CD4-positive, alpha-beta T cell treated with Interleukin-17A for 1 hour (primary cell): ENCODE measurements around the gene EML1.

Source experiments
- DNase-seq: peaks from one replicate; pipeline ENCODE4 v3.0.0-alpha.2; 2020

Gene EML1

DNA sequence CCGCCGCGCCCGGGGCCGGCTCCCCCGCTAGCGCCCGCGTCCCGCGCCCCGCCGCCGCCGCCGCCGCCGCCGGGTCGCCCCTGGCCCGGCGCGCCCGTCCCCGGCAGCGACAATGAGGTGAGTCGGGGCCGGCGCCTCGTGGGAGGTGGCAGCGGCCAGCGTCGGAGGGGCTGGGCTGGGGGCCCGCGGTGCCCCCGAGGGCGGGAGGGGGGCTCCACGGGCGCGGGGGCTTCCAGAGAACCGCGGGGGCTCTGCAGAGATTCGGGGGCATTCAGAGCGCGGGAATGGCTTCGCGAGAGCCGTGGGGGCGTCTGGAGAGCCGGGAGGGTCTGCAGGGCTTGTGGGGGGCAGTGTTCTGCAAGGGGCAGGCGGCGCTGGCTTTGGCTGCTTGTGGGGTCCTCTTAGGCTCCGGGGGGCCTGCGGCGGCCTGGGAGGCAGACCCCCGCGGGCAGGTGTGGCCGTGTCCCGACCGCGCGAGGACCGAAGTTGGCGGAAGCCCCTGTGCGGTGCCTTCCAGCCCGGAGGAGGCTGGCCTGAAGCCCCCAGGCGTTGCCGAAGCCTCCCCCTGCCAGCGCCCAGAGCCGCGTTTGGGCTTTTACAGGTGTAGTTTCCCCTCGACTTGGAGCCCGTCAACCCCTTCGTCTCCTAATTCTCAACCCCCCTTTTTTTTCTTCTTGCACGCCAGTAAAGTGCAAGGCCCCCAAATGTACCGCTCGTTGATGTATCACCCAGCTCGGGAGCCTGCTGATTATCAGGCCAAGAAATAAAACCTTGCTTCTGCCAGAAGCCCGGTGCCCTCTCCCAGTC, 178.9 kb downstream of the EML1 start:
- peak; percentile 19 for DNase-seq

DNA sequence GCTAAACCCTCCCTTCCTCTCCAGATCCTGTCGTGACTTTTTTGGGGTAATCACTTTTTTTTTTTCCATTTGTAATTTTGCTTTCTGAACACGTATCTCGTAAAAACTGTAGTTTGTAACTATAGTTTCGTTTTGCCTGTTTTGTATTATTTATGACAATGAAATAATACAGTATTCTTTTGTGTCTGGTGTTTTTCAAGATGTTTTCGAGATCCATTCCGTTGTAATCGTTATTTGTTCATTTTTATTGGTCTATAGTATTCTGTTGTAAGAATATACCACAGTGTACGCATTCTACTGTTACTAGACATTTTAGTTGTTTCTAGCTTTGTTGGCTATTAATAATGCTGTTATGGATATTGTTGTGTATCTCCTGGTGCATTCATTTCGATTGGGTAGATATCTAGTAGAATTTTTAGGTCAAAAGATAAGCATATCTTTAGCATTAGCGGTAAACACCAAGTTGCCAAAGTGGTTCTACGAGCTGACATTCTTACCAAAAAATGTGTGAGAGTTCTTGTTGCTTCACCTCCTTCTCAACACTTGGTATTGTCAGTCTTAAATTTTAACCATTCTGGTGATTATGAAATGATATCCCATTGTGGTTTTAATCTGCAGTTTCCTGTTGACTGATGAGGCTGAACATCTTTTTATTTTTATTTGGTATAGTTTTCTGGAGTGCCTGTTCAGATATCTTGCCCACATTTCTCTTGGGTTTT, 179.7 kb downstream of the EML1 start:
- DNase-seq = no peak

DNA sequence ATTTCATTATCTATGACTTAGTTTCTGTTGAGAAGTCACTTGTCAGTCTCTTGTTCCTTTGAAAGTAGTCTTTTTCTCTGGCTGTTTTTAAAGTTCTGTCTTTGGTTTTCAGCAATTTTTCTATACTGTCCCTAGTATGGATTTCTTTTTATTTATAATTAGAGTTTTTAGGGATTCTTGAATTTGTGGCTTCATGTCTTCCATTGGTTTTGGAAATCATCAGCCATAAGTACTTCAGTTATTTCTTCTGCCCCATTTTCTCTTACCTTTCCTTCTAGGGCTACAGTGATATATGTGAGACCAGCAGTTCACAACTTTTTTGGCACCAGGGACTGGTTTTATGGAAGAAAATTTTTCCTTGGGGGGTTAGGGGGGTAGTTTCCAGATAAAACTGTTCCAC, 182.0 kb downstream of the EML1 start:
- no peak for DNase-seq

DNA sequence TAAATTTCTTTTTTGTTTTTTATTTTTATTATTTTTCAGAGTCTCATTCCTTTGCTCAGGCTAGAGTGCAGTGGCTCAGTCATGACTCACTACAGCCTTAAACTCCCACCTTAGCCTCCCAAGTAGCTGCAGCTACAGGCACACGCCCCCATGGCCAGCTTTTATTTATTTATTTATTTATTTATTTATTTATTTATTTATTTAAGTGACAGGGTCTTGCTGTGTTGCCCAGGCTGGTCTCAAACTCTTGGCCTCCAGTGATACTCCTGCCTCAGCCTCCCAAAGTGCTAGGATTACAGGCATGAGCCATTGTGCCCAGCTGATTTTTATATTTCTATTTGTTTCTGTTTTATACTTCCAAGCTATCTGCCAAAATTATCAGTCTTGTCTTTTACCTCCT, 182.8 kb downstream of the EML1 start:
- no peak for DNase-seq

DNA sequence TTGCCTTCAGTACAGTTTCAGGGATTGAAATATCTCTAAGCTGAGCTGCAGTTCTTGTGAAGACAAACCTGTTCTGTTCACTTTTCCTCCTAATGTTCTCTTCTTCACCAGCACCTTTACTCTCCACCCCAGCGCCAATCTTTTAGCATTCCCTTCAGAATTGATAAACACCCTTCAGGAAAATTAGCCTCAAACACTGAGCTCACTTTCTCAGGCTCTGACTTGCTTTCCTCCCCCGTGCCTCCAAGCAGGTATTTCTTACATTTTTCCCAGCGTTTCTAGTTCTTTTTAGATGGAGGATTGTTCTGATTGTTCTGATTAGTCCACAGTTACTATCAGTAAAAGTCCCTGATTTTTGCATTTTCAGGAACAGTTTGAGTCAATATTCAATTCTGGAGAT, 183.5 kb downstream of the EML1 start:
- DNase-seq = no peak

- no peak for DNase-seq
Measured at GRCh38 chr14:99980299-99980698, 187.1 kb downstream of the EML1 start.

- no peak for DNase-seq
Measured at GRCh38 chr14:99981806-99982205, 188.6 kb downstream of the EML1 start.

DNA sequence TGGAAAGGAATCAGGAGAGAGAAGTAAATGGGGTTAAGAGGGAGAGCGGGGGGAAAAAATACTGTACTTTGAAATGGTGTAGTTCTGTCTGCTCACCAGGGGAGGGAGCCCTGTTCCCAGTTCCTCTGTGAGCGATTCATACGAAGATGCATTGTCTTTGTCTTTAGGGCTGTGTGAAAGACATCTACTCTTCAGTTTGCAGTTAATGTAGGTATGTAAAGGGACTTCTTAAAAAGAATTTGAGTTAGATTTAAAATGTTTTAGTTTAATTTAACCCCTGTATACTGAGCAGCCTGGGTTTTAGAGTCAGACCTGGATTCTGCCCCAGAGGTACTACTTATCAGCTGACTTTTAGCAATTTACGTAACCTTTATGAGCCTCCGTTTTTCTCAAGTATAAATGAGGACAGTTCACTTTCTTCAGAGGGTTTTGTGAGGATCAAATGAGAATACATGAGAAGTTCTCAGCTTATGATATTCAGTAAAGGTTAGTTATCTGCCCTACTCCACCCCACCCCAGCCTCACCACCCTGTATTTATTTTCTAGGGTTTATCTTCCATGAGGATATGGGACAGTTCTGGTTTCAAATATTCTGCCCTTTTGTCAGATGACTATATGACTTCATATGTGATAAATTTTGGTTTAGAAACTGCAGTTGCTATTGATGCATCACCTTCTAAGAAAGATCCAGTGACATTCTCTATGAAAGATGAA, 189.5 kb downstream of the EML1 start:
- DNase-seq = peak; percentile 80

GRCh38 chr14:99983251-99984015, 190.2 kb downstream of the EML1 start:
- no peak for DNase-seq

DNA sequence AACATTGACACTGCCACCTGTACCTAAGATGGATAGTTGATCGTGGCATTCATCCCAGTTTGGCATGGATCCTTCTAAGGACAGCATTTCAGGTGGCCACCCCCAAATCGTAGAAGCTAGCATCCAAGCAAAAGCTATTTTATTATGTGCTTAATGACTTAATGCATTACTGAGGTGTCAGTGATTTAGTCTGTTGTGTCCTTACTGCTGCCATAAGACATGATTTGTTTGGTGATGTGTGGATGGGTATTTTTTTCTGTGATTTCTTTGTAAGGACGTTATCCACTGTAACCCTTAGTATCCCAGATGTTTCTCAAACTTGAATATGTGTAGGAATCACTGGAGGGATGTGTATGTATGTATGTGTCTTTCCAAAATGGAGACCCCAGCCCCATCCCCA, 190.8 kb downstream of the EML1 start:
- no peak for DNase-seq

DNA sequence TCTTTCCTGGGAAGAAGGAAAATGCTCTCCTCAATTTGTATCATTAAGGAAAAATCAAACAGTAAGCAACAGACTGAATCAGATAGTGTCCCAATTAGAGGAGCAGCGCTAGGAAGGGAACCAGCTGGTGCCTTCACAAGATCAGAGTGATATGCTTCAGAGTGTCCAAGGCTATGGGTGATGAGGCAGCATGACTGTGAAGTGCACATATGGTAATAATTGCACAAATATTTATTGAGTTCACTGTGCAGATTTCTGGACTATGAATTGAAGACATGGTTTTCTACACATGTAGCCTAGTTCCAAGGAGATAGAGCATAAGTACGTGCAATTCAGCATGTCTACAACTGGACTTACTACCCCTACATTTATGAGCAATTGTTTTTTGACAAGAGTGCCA, 193.2 kb downstream of the EML1 start:
- no peak for DNase-seq

- no peak for DNase-seq
Measured at GRCh38 chr14:99989032-99989431, 195.8 kb downstream of the EML1 start.

DNA sequence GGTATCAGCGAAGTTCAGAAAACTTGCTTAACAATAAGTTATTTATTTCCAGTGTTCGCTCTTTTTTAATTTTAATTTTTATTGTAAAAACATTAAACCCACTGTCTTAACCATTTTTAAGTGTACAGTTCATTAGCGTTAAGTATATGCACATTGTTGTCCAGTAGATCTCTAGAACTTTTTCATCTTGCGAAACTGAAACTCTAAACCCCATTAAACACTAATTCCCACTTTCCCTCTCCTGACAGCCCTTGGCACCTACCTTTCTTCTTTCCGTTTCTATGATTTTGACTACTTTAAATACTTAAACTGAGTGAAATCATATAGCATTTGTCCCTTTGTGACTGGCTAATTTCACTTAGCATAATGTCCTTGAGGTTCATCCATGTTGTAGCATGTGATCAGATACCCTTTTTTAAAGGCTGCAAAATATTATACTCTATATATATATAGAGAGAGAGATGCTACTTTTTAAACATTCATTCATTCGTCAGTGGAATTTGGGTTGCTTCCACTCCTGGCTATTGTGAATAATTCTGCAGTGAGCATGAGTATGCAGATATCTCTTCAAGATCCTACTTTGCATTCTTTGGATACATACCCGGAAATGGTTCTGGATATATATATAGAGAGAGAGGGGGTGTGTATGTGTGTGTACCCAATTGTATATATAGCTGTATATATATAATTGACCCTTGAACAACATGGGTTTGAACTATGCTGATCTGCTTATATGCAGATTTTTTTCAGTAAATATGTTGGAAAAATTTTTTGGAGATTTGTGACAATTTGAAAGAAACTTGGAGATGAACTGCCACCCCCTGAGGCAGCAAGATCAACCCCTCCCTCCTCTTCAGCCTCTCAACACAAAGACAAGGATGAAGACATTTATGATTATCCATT, 197.3 kb downstream of the EML1 start:
- DNase-seq = no peak

DNA sequence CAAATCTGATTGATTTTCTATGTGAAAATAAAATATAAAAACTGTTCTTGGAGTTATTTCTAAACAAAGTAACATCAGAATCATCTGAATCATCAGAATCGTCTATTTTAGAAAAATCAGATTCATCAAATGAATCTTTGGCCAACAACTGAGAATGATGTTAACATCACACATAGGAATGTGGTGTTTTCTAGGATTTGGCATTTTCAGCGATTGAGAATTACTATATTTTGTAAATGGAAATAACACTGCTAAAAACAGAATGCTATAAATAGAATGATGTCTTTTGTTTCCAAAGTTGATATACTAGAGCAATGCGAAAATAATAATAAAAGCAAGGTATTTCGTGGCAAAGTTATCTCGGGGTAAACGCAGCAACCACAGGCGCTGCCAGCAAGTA, 198.1 kb downstream of the EML1 start:
- no peak for DNase-seq
